Stimulated activated CD4-positive, alpha-beta T cell treated with anti-CD3 and anti-CD28 coated beads, Interleukin-4, amount 100 ng/mL, for 24 hours (primary cell): Measurements from ENCODE around the gene WIZ.
A peak's percentile ranks its signal among the peaks of the same experiment; 100 is the strongest.
"Not testable (repeated sequence)": the region's sequence is repeated elsewhere in the genome, so short reads cannot be mapped to it uniquely, and the experiment has no call there.

Experiments used
- DNase-seq: peaks from one replicate; pipeline ENCODE4 v3.0.0-alpha.2; 2020

WIZ gene

DNA sequence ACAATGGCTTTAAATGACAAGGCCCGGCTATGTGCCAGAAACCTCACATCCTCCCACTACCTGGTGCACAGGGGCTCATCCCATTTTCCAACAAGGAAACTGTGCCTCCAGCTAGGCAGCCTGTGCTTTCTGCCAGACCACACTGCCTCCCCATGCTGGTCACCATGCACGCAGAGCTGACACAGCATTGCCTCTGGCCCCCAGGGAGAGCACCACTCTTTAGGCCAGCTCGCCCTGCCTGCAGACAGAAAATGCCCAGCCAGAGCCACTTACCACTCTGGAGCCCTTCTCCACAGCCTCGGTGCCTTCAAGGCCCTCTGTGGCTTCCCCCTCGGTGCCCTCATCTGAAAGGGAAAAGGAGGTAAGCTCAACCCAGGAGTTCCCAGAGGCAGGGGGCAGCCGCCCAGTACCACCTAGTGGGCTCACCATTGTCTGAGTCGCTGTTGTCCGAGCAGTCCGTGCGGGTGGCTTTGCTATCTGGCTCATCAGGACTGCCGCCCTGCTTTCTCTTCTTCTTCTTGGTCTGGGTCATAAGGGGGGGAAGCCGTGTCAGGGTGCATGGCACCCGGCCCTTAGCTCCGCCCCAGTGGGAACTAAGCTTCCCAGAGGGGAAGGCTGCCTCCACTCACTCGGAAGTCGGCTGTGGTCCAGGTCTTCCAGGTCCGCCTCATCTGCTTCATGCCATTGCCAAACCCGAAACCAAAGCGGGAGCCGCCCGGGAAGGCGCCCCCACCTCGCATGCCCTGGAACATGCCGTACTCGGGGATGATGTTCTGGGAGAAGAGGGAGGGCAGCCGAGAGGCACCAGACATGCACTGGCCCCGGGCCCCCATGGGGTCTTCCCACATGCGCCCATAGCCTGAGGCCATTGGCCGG, 49.0 kb downstream of the WIZ start:
- no peak for DNase-seq

DNA sequence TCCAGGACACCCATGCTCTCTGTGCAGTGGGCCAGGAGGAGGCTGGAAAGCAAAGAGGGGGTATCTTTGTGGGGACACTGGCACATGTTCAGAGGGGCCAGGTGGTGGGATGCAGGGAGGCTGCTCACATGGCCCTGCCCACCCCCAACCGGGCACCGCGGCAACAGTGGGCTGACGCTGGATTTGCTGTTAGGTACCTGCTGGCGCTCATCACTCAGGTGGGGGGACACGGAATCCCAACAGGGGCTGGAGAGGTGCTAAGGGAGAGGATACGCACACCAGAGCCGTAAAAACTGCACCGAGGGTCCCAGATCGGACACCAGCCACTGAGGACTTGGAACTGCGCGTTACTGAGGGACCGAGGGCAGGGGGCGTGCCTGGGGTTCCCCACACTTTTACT, 50.1 kb downstream of the WIZ start:
- DNase-seq: no peak

DNA sequence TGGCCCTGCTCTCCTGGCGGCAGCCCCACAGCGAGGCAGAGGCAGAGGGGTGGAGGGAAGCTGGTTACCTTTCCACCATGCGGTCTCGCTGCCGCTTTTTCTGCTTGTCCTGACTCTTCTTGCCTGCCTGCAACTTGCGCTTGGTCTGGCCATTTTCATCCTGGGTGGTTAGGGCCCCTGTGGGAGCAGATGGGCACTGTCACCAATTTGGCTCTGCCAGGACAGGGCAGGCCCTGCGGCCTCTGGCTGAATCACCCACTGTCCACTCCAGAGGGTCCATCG, 50.6 kb downstream of the WIZ start:
- DNase-seq: no peak

GRCh38 chr19:15398501-15399233, 51.1 kb downstream of the WIZ start:
- no peak for DNase-seq

DNA sequence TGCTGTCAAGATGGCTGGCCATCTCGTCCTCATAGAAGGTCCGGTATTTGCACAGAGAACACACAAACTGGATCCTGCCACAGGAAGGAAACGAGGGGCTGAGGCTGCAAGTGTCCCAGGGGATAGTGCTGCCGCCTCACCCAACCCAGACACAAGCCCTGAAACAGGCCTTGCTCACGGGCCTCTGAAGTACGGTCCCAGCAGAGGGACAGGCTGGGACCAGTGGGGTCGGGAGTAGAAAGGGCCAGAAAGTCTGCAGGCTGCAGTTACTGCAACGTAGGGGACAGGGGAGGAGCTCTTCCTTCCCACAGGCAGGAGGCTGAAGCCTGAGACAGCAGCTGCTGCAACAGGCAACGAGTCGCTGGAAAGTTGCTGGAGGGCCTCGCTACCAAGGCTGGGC, 52.0 kb downstream of the WIZ start:
- no peak for DNase-seq

DNA sequence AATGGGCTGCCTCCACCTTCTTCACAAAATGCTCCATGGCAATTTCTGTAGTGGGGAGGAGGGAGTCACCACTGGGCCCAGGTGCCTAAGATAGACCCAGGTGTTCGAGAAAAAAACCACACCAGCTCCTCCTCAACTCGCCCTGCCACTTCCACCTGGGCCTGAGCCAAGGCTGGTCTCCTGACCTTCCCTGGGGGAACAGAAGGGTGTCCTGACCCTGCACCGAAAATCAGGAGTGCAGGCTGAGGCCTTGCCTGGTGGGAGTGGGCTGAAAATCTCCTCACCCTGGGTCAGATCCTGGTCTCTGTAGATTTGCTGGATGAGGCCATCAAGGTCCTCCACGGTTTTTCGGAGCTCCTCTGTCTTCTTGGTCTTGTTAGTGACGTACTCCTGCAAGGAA, 52.5 kb downstream of the WIZ start:
- no peak for DNase-seq

DNA sequence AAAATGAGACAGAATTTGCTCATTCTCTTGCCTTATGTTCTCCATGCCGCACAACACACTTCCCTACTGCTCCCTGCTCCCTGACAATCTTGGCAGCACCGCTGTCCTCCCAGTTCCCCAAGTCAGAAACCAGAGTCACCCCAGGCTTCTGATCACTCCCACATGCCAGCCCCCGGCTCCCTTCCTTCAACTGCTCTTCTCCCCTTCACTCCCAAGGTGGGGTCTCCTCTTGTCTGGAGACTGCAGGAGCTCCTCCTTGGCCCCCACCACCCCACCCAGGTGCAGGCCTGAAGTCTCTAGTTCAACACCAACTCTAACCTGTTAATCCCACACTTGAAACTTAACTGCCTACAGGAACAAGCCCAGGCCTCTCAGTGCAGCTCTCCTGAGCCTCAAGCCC, 53.3 kb downstream of the WIZ start:
- DNase-seq: no peak

- DNase-seq: not testable (repeated sequence)
These were observed 54.5 kb downstream of the WIZ start for GRCh38 chr19:15395251-15395650.

DNA sequence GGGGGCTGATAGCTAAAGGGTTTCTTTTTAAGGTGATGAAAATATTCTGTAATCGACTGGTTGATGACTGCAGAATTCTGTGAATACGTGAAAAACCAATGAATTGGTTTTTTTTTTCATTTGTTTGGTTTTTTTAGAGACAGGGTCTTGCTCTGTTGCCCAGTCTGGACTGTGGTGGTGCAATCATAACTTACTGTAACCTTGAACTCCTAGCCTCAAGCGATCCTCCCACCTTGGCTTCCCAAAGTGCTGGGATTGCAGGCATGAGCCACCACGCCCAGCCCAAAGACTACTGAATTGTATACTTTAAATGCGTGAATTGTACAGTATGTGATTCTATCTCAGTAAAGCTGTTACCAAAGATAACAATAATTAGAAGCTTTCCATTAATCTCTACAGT, 55.3 kb downstream of the WIZ start:
- no peak for DNase-seq

DNA sequence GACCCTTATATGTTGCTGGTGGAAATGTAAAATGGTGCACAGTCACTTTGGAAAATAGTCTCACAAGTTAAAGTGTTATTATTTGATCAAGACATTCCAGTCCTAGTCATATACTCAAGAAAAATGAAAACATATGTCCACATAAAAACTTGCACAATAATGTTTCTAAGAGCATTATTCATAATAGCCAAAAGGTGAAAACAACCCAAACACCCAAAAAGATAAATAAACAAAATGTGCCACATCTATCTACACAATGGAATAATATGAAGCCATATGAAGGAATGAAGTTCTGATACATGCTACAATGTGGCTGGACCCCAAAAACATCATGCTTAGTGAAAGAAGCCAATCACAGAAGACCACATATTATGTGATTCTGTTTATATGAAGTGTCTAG, 55.8 kb downstream of the WIZ start:
- DNase-seq: no peak

- DNase-seq: no peak
These were observed 58.9 kb downstream of the WIZ start for GRCh38 chr19:15390814-15391213.

DNA sequence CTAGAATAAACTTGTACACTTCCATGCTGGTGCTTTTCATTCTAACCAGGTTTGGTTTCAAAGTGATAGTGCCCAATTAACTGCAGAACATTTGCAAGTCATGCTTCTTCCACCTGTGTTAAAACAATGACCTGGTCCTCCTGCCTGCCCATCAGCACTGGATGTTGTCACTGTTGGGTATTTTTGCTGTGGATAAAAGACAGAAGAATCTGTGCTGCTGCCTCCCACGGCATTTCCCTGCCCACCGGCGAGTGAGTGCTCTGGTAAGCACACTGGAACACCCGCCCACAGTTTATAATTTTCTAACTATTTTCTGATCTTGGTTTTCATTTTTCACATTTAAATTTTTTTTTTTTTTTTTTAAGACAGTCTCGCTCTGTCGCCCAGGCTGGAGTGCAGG, 67.9 kb downstream of the WIZ start:
- no peak for DNase-seq

GRCh38 chr19:15381429-15381828, 68.3 kb downstream of the WIZ start:
- no peak for DNase-seq

GRCh38 chr19:15379999-15380647, 69.6 kb downstream of the WIZ start:
- DNase-seq: no peak

GRCh38 chr19:15379083-15379998, 70.4 kb downstream of the WIZ start, which contains the start of gene AKAP8:
TSS of gene AKAP8 (minus strand) at chr19:15379787. CDS start at chr19:15379731, 56 bp downstream.
- DNase-seq: peak; percentile 98

GRCh38 chr19:15378534-15379082, 71.1 kb downstream of the WIZ start:
- DNase-seq: peak; percentile 60

GRCh38 chr19:15374796-15375440, 74.8 kb downstream of the WIZ start:
- DNase-seq: no peak

- DNase-seq: no peak
These were observed 75.6 kb downstream of the WIZ start for GRCh38 chr19:15374105-15374651.

- no peak for DNase-seq
These were observed 76.1 kb downstream of the WIZ start for GRCh38 chr19:15373644-15374043.

- DNase-seq: no peak
These were observed 76.9 kb downstream of the WIZ start for GRCh38 chr19:15372891-15373301.

GRCh38 chr19:15372470-15372869, 77.3 kb downstream of the WIZ start:
- no peak for DNase-seq
